Measurements from ENCODE around the gene EDN1.

The EDN1 gene

GRCh38 chr6:12293235-12293930 is 3.2 kb downstream of the EDN1 start:
- DNase-seq (ENCODE audit: extremely low spot score, insufficient read length, low read depth) (no peak), FAIRE-seq (no peak)

GRCh38 chr6:12293931-12294807 is 4.0 kb downstream of the EDN1 start:
- no peak for FAIRE-seq

GRCh38 chr6:12294851-12295536 is 4.8 kb downstream of the EDN1 start:
- no peak for DNase-seq (ENCODE audit: extremely low spot score, insufficient read length, low read depth)
- no peak for FAIRE-seq

More at GRCh38 chr6:12293931-12294807, 4.0 kb downstream of the EDN1 start:
- DNase-seq (ENCODE audit: extremely low spot score, insufficient read length, low read depth): no peak

- DNase-seq (ENCODE audit: extremely low spot score, insufficient read length, low read depth) (no peak), FAIRE-seq (no peak)
Measured at GRCh38 chr6:12295558-12296254, 5.5 kb downstream of the EDN1 start.

- FAIRE-seq: no peak
- no peak for DNase-seq (ENCODE audit: extremely low spot score, insufficient read length, low read depth)
Measured at GRCh38 chr6:12296255-12296573, 6.1 kb downstream of the EDN1 start.

GRCh38 chr6:12296604-12297003 is 6.4 kb downstream of the EDN1 start:
- DNase-seq (ENCODE audit: extremely low spot score, insufficient read length, low read depth) (no peak), FAIRE-seq (no peak)

- DNase-seq (ENCODE audit: extremely low spot score, insufficient read length, low read depth) (no peak), FAIRE-seq (no peak)
Measured at GRCh38 chr6:12297363-12298016, 7.3 kb downstream of the EDN1 start.

GRCh38 chr6:12298017-12298978 is 8.1 kb downstream of the EDN1 start:
- DNase-seq (ENCODE audit: extremely low spot score, insufficient read length, low read depth) (no peak), FAIRE-seq (no peak)

- FAIRE-seq (no peak), DNase-seq (ENCODE audit: extremely low spot score, insufficient read length, low read depth) (no peak)
Measured at GRCh38 chr6:12298995-12299394, 8.8 kb downstream of the EDN1 start.

GRCh38 chr6:12301018-12301417 is 10.9 kb downstream of the EDN1 start:
- no peak for FAIRE-seq
- no peak for DNase-seq (ENCODE audit: extremely low spot score, insufficient read length, low read depth)

GRCh38 chr6:12304487-12304886 is 14.3 kb downstream of the EDN1 start:
- DNase-seq (ENCODE audit: extremely low spot score, insufficient read length, low read depth) (no peak), FAIRE-seq (no peak)

- no peak for DNase-seq (ENCODE audit: extremely low spot score, insufficient read length, low read depth)
- no peak for FAIRE-seq
Measured at GRCh38 chr6:12309070-12309469, 18.9 kb downstream of the EDN1 start.

- no peak for FAIRE-seq
Measured at GRCh38 chr6:12311106-12311505, 20.9 kb downstream of the EDN1 start.

GRCh38 chr6:12312736-12313135 is 22.6 kb downstream of the EDN1 start:
- DNase-seq (ENCODE audit: extremely low spot score, insufficient read length, low read depth) (no peak), FAIRE-seq (no peak)

More at GRCh38 chr6:12311106-12311505, 20.9 kb downstream of the EDN1 start:
- DNase-seq (ENCODE audit: extremely low spot score, insufficient read length, low read depth): no peak

GRCh38 chr6:12313306-12313991 is 23.3 kb downstream of the EDN1 start:
- no peak for FAIRE-seq
- no peak for DNase-seq (ENCODE audit: extremely low spot score, insufficient read length, low read depth)

- no peak for FAIRE-seq
Measured at GRCh38 chr6:12313992-12314589, 23.9 kb downstream of the EDN1 start.

GRCh38 chr6:12314751-12315150 is 24.6 kb downstream of the EDN1 start:
- DNase-seq (ENCODE audit: extremely low spot score, insufficient read length, low read depth) (no peak), FAIRE-seq (no peak)

More at GRCh38 chr6:12313992-12314589, 23.9 kb downstream of the EDN1 start:
- no peak for DNase-seq (ENCODE audit: extremely low spot score, insufficient read length, low read depth)
